Panc1 (cell line): ENCODE results near the gene MAP2K7. TPM values are rescaled to one million over a fixed set of nuclear protein-coding genes. Genes with fewer than 3 reads are reported as not detected.

Experiments
- ATAC-seq: fragments of 200-7000 bp; cut with Tn5 transposase; 2 replicates; pipeline ENCODE4 v1.9.1; 2020; ENCODE audit warnings: mild to moderate bottlenecking, moderate library complexity
- BruUV-seq: library from RNA; stranded (reverse); fragments of 400-500 nt; replicated peaks from 2 replicates; lab custom pipeline; 2021; lab: Mats Ljungman, UMichigan
- CTCF ChIA-PET: fragments of 300-600 bp; sonication (Branson Sonifier 250); formaldehyde crosslinking; loops from one replicate; lab custom pipeline; 2022; ENCODE audit warnings: antibody characterized with exemption; lab: Charles Lee
- POLR2A ChIA-PET: fragments of 300-600 bp; sonication (Branson Sonifier 250); formaldehyde crosslinking; loops from one replicate; lab custom pipeline; 2022; ENCODE audit warnings: antibody characterized with exemption; lab: Charles Lee
- DNase-seq: peaks from one replicate; pipeline ENCODE4 v3.0.0-alpha.2; 2010; ENCODE audit warnings: low read depth, low spot score
- H3K27ac ChIP-seq: 2 replicates; pipeline ENCODE4 v1.5.1; 2011; ENCODE audit warnings: mild to moderate bottlenecking, low read length, inconsistent platforms
- H3K27me3 ChIP-seq: fragments of 200-500 bp; sonication (Bioruptor generic); 2 replicates; pipeline ENCODE4 v1.6.0; 2014; ENCODE audit warnings: low read length, inconsistent platforms; ENCODE audit not compliant: control insufficient read depth, insufficient read depth
- H3K36me3 ChIP-seq: fragments of 200-500 bp; sonication (Bioruptor generic); 2 replicates; pipeline ENCODE4 v1.5.1; 2014; ENCODE audit warnings: inconsistent platforms, mild to moderate bottlenecking, low read length, moderate library complexity; ENCODE audit not compliant: control insufficient read depth, insufficient read depth
- H3K4me1 ChIP-seq: 2 replicates; pipeline ENCODE4 v1.5.1; 2011; ENCODE audit warnings: inconsistent platforms, mild to moderate bottlenecking, low read length, moderate library complexity; ENCODE audit not compliant: control insufficient read depth, insufficient read depth
- H3K4me3 ChIP-seq, 2 experiments: 2 replicates each; pipeline ENCODE4 v1.5.1; 2011 to 2012; ENCODE audit warnings: low read depth in 2 of 2, low read length in 2 of 2, mild to moderate bottlenecking in 2 of 2, inconsistent platforms in 1 of 2, moderate library complexity in 1 of 2
- H3K9me3 ChIP-seq: fragments of 200-500 bp; sonication (Bioruptor generic); 2 replicates; pipeline ENCODE4 v1.5.1; 2014; ENCODE audit warnings: low read depth, mild to moderate bottlenecking, inconsistent platforms, low read length, moderate library complexity; ENCODE audit not compliant: control insufficient read depth, insufficient read depth
- POLR2AphosphoS5 ChIP-seq: IDR thresholded peaks from 2 replicates; pipeline ENCODE4 v1.6.1; 2012; ENCODE audit warnings: mild to moderate bottlenecking, low read depth, low read length, moderate library complexity
- in situ Hi-C: cut with HindIII; loops from 2 replicates; pipeline ENCODE4 v1.10.0; 2016; ENCODE audit warnings: low sequenced_read_pairs, low pct_unique_long_range_greater_than_20kb
- intact Hi-C: fragments of 100-400 bp; cut with micrococcal nuclease; formaldehyde crosslinking; loops from one replicate; pipeline ENCODE4 v1.10.0; 2022; ENCODE audit not compliant: unreplicated experiment
- total RNA-seq: library from RNA; stranded (reverse); gene quantifications from one replicate; pipeline ENCODE4 v1.2.1, GENCODE V29; 2021; ENCODE audit not compliant: unreplicated experiment
- TF ChIP-seq, protein P1 (sequence below), 2 experiments: IDR thresholded peaks; 2 replicates each; pipeline ENCODE4 v1.6.1; 2011 to 2012; ENCODE audit warnings: low read depth in 2 of 2, control low read depth in 1 of 2, low read length in 1 of 2, mild to moderate bottlenecking in 1 of 2, moderate library complexity in 1 of 2; ENCODE audit not compliant: insufficient read depth in 1 of 2
- TF ChIP-seq, protein P2 (sequence below): fragments of 450-650 bp; IDR thresholded peaks from 2 replicates; pipeline ENCODE4 v1.5.1; 2017; ENCODE audit warnings: mild to moderate bottlenecking

Gene MAP2K7
- total RNA-seq, 1 experiment from 2014 or later: 32.9 TPM

DNA sequence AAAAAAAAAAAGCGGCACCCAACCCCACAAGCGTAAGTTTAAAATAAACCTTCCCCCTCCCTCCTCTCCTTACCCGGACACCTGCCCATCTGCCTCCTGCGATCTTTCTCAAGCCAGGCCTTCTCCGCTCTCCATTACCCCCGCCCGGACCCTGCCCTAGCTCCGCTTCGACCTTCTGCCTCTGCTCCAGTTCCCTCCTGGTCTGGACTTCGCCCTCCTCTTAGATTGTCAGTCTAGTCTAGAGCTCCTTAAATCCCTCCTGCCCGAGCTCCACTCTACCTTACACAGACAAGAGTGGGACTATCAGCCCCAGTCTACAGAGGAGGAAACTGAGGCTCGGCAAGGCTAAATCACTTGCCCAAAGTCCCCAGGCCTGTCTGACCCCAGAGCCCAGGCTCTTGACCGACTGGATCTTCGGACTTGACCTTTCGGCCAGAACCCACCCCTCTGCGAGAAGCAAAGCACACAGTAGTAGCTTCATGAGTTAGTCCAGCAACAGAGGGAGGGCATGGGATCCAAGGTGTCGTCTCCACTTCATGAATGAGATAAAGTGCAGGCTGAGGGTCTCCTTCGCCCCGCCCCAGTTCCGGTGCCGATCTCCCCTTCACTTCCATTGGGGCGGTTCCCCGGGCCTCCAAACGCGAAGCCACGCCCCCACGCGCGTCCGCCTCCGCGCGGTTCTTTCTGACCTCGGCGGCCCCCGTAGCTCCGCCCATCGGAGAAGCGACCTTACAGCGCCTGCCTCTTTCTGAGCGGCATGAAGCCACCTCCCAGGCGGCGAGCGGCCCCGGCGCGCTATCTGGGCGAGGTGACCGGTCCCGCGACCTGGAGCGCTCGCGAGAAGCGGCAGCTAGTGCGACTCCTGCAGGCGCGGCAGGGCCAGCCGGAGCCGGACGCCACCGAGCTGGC lies 16.2 kb downstream of the MAP2K7 start, which contains the start of gene SNAPC2:
Gene SNAPC2 (plus strand): TSS at position 729 of the 909 bp plus-strand sequence. CDS start 29 bp downstream, at position 758.
- DNase-seq (no peak), ATAC-seq (peak; percentile 62)
- Histone ChIP-seq H3K9me3 (no peaks in the 10 kb centered on the region), H3K4me1 (peaks cover 20% of the 10 kb centered on the region), H3K27ac (peak within 1 kb of the TSS; percentile 94), H3K27me3 (no peaks in the 10 kb centered on the region), H3K36me3 (no peaks in the 10 kb centered on the region; the same call in 1 of the 2 replicates), H3K4me3 (peak within 1 kb of the TSS; percentile 61 to 65)
- in situ Hi-C loops: no loop called here
- POLR2A ChIA-PET: interaction anchor here (0.5 to 1.1 kb wide), 4 partner anchors 18 to 731 kb away, joined by 4 to 19 read pairs (median 8); no protein-coding TSS in a partner anchor
- BruUV-seq: TSS peak; percentile 65
- CTCF ChIA-PET: interaction anchor here (0.6 to 2.0 kb wide), 5 partner anchors 10 to 203 kb away, joined by 3 to 7 read pairs (median 6); no protein-coding TSS in a partner anchor
- intact Hi-C loops: no loop called here
- peak; percentile 69 for TF ChIP-seq POLR2AphosphoS5
- TF ChIP-seq, protein P1, sequence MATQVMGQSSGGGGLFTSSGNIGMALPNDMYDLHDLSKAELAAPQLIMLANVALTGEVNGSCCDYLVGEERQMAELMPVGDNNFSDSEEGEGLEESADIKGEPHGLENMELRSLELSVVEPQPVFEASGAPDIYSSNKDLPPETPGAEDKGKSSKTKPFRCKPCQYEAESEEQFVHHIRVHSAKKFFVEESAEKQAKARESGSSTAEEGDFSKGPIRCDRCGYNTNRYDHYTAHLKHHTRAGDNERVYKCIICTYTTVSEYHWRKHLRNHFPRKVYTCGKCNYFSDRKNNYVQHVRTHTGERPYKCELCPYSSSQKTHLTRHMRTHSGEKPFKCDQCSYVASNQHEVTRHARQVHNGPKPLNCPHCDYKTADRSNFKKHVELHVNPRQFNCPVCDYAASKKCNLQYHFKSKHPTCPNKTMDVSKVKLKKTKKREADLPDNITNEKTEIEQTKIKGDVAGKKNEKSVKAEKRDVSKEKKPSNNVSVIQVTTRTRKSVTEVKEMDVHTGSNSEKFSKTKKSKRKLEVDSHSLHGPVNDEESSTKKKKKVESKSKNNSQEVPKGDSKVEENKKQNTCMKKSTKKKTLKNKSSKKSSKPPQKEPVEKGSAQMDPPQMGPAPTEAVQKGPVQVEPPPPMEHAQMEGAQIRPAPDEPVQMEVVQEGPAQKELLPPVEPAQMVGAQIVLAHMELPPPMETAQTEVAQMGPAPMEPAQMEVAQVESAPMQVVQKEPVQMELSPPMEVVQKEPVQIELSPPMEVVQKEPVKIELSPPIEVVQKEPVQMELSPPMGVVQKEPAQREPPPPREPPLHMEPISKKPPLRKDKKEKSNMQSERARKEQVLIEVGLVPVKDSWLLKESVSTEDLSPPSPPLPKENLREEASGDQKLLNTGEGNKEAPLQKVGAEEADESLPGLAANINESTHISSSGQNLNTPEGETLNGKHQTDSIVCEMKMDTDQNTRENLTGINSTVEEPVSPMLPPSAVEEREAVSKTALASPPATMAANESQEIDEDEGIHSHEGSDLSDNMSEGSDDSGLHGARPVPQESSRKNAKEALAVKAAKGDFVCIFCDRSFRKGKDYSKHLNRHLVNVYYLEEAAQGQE (IDR thresholded peaks at IDR 0.05; ENCODE audit: insufficient read depth in 1 of 2, low read depth in 2 of 2, low read length in 1 of 2): no peak

GRCh38 chr19:7920519-7921301 lies 17.0 kb downstream of the MAP2K7 start:
- Histone ChIP-seq H3K4me3 (peak overlapping the region; percentile 61 to 65), H3K4me1 (peaks cover 19% of the 10 kb centered on the region), H3K27me3 (no peaks in the 10 kb centered on the region), H3K27ac (peak overlapping the region; percentile 94), H3K9me3 (no peaks in the 10 kb centered on the region), H3K36me3 (no peaks in the 10 kb centered on the region; the same call in 1 of the 2 replicates)
- ATAC-seq (peak; percentile 17), DNase-seq (no peak)
- CTCF ChIA-PET: interaction anchor here (0.6 to 2.0 kb wide), 6 partner anchors 9 to 203 kb away, joined by 3 to 7 read pairs (median 5); no protein-coding TSS in a partner anchor
- intact Hi-C loops (no loop called here), in situ Hi-C loops (no loop called here)
- POLR2A ChIA-PET: interaction anchor here (0.5 to 1.1 kb wide), 5 partner anchors 17 to 730 kb away, joined by 4 to 19 read pairs (median 6); no protein-coding TSS in a partner anchor
- TSS peak; percentile 97 for BruUV-seq
- peak; percentile 51 for TF ChIP-seq POLR2AphosphoS5
- TF ChIP-seq, protein P2, sequence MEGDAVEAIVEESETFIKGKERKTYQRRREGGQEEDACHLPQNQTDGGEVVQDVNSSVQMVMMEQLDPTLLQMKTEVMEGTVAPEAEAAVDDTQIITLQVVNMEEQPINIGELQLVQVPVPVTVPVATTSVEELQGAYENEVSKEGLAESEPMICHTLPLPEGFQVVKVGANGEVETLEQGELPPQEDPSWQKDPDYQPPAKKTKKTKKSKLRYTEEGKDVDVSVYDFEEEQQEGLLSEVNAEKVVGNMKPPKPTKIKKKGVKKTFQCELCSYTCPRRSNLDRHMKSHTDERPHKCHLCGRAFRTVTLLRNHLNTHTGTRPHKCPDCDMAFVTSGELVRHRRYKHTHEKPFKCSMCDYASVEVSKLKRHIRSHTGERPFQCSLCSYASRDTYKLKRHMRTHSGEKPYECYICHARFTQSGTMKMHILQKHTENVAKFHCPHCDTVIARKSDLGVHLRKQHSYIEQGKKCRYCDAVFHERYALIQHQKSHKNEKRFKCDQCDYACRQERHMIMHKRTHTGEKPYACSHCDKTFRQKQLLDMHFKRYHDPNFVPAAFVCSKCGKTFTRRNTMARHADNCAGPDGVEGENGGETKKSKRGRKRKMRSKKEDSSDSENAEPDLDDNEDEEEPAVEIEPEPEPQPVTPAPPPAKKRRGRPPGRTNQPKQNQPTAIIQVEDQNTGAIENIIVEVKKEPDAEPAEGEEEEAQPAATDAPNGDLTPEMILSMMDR: no peak
